ENCODE measurements around the gene TCEA2. TPM values are rescaled to one million over a fixed set of nuclear protein-coding genes. Genes with fewer than 3 reads are reported as not detected.

The TCEA2 gene
- total and polyA plus RNA-seq, 7 donors = 2.1 to 50.5 (median 41.7) TPM

- Histone ChIP-seq H3K36me3 (no peaks in the 10 kb centered on the region), H3K27ac (no peak overlapping the region), H3K9me3 (no peaks in the 10 kb centered on the region), H3K4me3 (no peak overlapping the region), H3K4me1 (peaks cover 0 to 12% (median 10%) of the 10 kb centered on the region in 4 donors), H3K27me3 (peaks cover 13 to 28% (median 27%) of the 10 kb centered on the region in 3 donors)
- TF ChIP-seq POLR2AphosphoS5 (IDR thresholded peaks at IDR 0.05) = no peak
- TF ChIP-seq POLR2A (IDR thresholded peaks at IDR 0.05) = no peak
- no peak for TF ChIP-seq EP300 (IDR thresholded peaks at IDR 0.05)
- no peak for TF ChIP-seq CTCF (IDR thresholded peaks at IDR 0.05)
- intact Hi-C loops (cut with DNase I) = no loop called here
- DNase-seq = peak; percentile 59
- WGBS, 2 donors = 88 to 91% methylated on average over 28 of the region's 28 CpGs
Observed at GRCh38 chr20:64106435-64106961, 43.5 kb downstream of the TCEA2 start.

DNA sequence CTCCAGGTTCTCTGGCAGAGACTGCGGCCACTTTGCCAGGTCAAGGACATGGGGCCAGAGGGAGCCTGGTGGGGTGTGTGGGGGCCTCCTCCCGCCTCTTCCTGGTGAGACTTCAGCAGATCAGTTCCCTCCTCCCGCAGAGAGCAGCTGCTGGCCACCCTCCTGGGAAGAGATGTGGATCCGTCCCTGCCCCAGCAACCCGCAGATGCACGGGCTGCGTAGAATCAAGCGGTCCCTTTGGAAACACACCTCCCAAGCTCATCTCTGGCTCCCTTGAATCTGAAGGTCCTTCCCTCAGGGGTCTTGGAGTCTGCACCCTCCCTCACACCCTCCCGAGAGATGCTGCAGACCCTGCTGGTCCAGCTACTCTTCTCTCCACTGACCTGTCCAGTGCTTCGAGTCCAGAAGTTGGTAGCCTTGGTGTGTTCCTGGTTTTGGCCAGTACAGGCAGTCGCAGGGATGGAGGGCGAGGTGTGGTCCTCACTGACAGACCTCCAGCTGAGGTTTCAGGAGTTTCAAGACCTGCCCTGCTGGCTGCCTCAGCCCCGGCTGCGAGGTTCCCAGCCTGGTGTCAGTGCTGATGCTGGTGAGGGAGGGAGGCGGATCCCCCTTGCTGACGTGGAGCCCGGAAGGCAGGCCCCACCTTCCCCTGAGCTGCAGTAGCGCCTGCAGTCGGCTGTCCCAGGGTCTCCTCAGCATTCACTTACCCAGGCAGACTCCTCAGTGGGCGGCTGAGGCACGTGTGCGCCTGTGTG is 44.2 kb downstream of the TCEA2 start, which contains the start of gene NPBWR2:
TSS of gene NPBWR2 (minus strand) at position 585 of the 755 bp plus-strand sequence. CDS start 734 bp downstream, outside the sequence.
- Histone ChIP-seq H3K9me3 (no peaks in the 10 kb centered on the region), H3K27ac (no peak within 1 kb of the TSS), H3K27me3 (peaks cover 6 to 21% (median 20%) of the 10 kb centered on the region in 3 donors), H3K4me3 (no peak within 1 kb of the TSS), H3K36me3 (no peaks in the 10 kb centered on the region), H3K4me1 (peaks cover 0 to 7% (median 6%) of the 10 kb centered on the region in 4 donors)
- intact Hi-C loops (cut with DNase I) = no loop called here
- WGBS, 2 donors = 51 to 55% methylated on average over 22 of the region's 22 CpGs
- TF ChIP-seq POLR2A (IDR thresholded peaks at IDR 0.05) (no peak), POLR2AphosphoS5 (IDR thresholded peaks at IDR 0.05) (no peak), EP300 (IDR thresholded peaks at IDR 0.05) (no peak), CTCF (IDR thresholded peaks at IDR 0.05) (no peak)
- DNase-seq = peak; percentile 48

DNA sequence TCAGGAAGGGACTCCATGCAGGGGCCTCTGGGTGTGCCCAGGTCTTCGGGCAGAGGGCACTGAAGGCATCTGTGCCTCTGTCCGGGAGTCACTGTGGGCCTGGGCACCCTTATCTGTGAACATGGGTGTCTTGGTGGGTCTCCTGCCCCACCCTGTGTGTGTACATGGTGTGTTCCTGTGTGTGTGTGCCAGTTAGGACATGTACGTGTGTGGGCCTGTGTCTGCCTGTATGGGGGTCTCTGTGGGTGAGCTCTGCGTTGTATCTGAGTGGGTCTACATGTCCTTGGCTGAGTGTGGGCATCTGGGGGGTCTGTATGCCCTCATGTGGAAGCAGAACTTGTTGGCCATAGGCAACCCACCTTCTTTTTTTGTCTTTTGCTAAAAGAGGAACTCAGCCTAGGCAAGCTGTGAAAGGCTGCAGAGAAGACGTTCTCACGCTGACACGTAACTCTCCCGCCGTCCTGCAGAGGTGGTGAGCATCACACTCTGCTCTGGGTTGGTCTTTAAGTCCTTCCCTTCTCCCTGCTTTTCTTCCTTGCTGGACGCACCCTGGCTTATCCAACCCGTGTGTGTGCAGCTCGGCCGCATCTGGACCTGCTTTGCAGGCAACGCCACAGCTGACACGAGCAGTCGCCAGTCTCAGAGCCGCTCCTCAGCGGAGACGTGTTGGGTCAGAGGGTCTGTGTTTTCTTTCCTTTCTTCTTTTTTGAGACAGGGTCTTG is 44.9 kb downstream of the TCEA2 start:
- peak; percentile 45 for DNase-seq
- 61 to 67% methylated on average over 19 of the region's 19 CpGs for WGBS, 2 donors

More for the DNA sequence above, 44.9 kb downstream of the TCEA2 start:
- no peaks in the 10 kb centered on the region for H3K36me3 ChIP-seq
- H3K9me3 ChIP-seq = no peaks in the 10 kb centered on the region
- H3K4me1 ChIP-seq = no peaks in the 10 kb centered on the region
- H3K27me3 ChIP-seq = peaks cover 0 to 14% (median 14%) of the 10 kb centered on the region in 3 donors
- no peak overlapping the region for H3K27ac ChIP-seq
- intact Hi-C loops (cut with DNase I) = no loop called here
- no peak overlapping the region for H3K4me3 ChIP-seq
- TF ChIP-seq POLR2A (IDR thresholded peaks at IDR 0.05) (no peak), CTCF (IDR thresholded peaks at IDR 0.05) (no peak), EP300 (IDR thresholded peaks at IDR 0.05) (no peak), POLR2AphosphoS5 (IDR thresholded peaks at IDR 0.05) (no peak)

Measured in sigmoid colon (tissue), 7 donors.